DOHH2 (cell line): ENCODE data around the gene PTPN2.

ENCODE experiments used
- H3F3A ChIP-seq: fragments of 200-600 bp; sonication (generic), shearing (Covaris generic); 2 replicates; pipeline ENCODE4 v1.6.0; 2016; ENCODE audit warnings: antibody characterized with exemption, mild to moderate bottlenecking; ENCODE audit not compliant: control insufficient read depth, insufficient read depth
- H3K27ac ChIP-seq: fragments of 200-600 bp; sonication (generic); 2 replicates; pipeline ENCODE4 v1.5.1; 2014; ENCODE audit warnings: low read depth, mild to moderate bottlenecking, low read length, moderate library complexity
- H3K27me3 ChIP-seq: fragments of 200-600 bp; sonication (generic); 2 replicates; pipeline ENCODE4 v1.6.1; 2014; ENCODE audit warnings: mild to moderate bottlenecking, low read length, mixed read lengths; ENCODE audit not compliant: control insufficient read depth
- H3K36me3 ChIP-seq: fragments of 200-600 bp; sonication (generic); 2 replicates; pipeline ENCODE4 v1.6.1; 2014; ENCODE audit warnings: mild to moderate bottlenecking, low read length, moderate library complexity, mixed read lengths; ENCODE audit not compliant: control insufficient read depth
- H3K4me1 ChIP-seq: fragments of 200-600 bp; sonication (generic); 2 replicates; pipeline ENCODE4 v1.6.1; 2014; ENCODE audit warnings: mild to moderate bottlenecking, low read length, mixed read lengths; ENCODE audit not compliant: control insufficient read depth
- H3K4me2 ChIP-seq: fragments of 200-600 bp; sonication (generic); 2 replicates; pipeline ENCODE4 v1.6.0; 2014; ENCODE audit warnings: mild to moderate bottlenecking, low read length, moderate library complexity
- H3K4me3 ChIP-seq: fragments of 200-600 bp; sonication (generic); 2 replicates; pipeline ENCODE4 v1.5.1; 2014; ENCODE audit warnings: mild to moderate bottlenecking, low read length, mixed read lengths
- H3K79me2 ChIP-seq: fragments of 200-600 bp; sonication (generic); 2 replicates; pipeline ENCODE4 v1.6.1; 2014; ENCODE audit warnings: mild to moderate bottlenecking, low read length, mixed read lengths; ENCODE audit not compliant: control insufficient read depth
- H3K9me2 ChIP-seq: fragments of 200-600 bp; sonication (generic); replicated peaks from 2 replicates; pipeline ENCODE4 v1.6.1; 2014; ENCODE audit warnings: mild to moderate bottlenecking, low read length, mixed read lengths; ENCODE audit not compliant: control insufficient read depth
- H3K9me3 ChIP-seq: fragments of 200-600 bp; sonication (generic); 2 replicates; pipeline ENCODE4 v1.6.1; 2014; ENCODE audit warnings: antibody characterized with exemption, low read length, mixed read lengths; ENCODE audit not compliant: control insufficient read depth, insufficient read depth
- H4K20me1 ChIP-seq: fragments of 200-600 bp; sonication (generic); 2 replicates; pipeline ENCODE4 v1.6.0; 2014; ENCODE audit warnings: low read depth, mild to moderate bottlenecking, antibody characterized with exemption, low read length, moderate library complexity; ENCODE audit not compliant: control insufficient read depth, insufficient read depth
- CTCF ChIP-seq: fragments of 200-600 bp; sonication (generic); IDR thresholded peaks from one replicate; pipeline ENCODE4 v1.5.1; 2014; ENCODE audit warnings: antibody characterized with exemption, mild to moderate bottlenecking, low read depth, low read length; ENCODE audit not compliant: poor library complexity, severe bottlenecking
- EZH2phosphoT487 ChIP-seq: fragments of 200-600 bp; sonication (generic); IDR thresholded peaks from 2 replicates; pipeline ENCODE4 v1.6.1; 2017; ENCODE audit warnings: borderline replicate concordance, mild to moderate bottlenecking, antibody characterized with exemption, low read length, moderate library complexity, mixed read lengths

Gene PTPN2

GRCh38 chr18:12825230-12825629 is 58.8 kb downstream of the PTPN2 start:
- H3K27me3 ChIP-seq: no peaks in the 10 kb centered on the region
- TF ChIP-seq EZH2phosphoT487 (no peak), CTCF (no peak)
- H3K79me2 ChIP-seq: no peaks in the 10 kb centered on the region
- H3K4me1 ChIP-seq: no peaks in the 10 kb centered on the region
- H3K36me3 ChIP-seq: peaks cover 17% of the 10 kb centered on the region
- H3K4me2 ChIP-seq: no peak overlapping the region
- H3F3A ChIP-seq: no peaks in the 10 kb centered on the region
- H4K20me1 ChIP-seq: no peaks in the 10 kb centered on the region
- H3K9me3 ChIP-seq: no peaks in the 10 kb centered on the region
- H3K27ac ChIP-seq: no peak overlapping the region
- H3K4me3 ChIP-seq: no peak overlapping the region
- H3K9me2 ChIP-seq: no peaks in the 10 kb centered on the region

GRCh38 chr18:12823892-12824291 is 60.1 kb downstream of the PTPN2 start:
- Histone ChIP-seq H3K36me3 (peaks cover 12% of the 10 kb centered on the region), H3K4me3 (no peak overlapping the region), H3K4me2 (no peak overlapping the region), H4K20me1 (no peaks in the 10 kb centered on the region), H3K79me2 (no peaks in the 10 kb centered on the region), H3K9me2 (no peaks in the 10 kb centered on the region), H3K4me1 (no peaks in the 10 kb centered on the region), H3K27me3 (no peaks in the 10 kb centered on the region), H3K27ac (no peak overlapping the region), H3F3A (no peaks in the 10 kb centered on the region), H3K9me3 (no peaks in the 10 kb centered on the region)
- no peak for TF ChIP-seq EZH2phosphoT487
- no peak for TF ChIP-seq CTCF

- H3K4me3 ChIP-seq: no peak overlapping the region
Measured at GRCh38 chr18:12821408-12821807, 62.6 kb downstream of the PTPN2 start.

More at GRCh38 chr18:12821408-12821807, 62.6 kb downstream of the PTPN2 start:
- no peaks in the 10 kb centered on the region for H3K79me2 ChIP-seq
- no peak for TF ChIP-seq CTCF
- TF ChIP-seq EZH2phosphoT487: no peak
- H3K27me3 ChIP-seq: no peaks in the 10 kb centered on the region
- H3K9me2 ChIP-seq: no peaks in the 10 kb centered on the region
- no peak overlapping the region for H3K27ac ChIP-seq
- H4K20me1 ChIP-seq: no peaks in the 10 kb centered on the region
- H3K36me3 ChIP-seq: peaks cover 14% of the 10 kb centered on the region
- no peaks in the 10 kb centered on the region for H3K4me1 ChIP-seq
- no peaks in the 10 kb centered on the region for H3F3A ChIP-seq
- no peak overlapping the region for H3K4me2 ChIP-seq
- H3K9me3 ChIP-seq: no peaks in the 10 kb centered on the region
